HL-60 (cell line): ENCODE data around the gene METTL21A.

Experiments used
- DNase-seq, 2 experiments: peaks; one replicate each; pipeline ENCODE4 v3.0.0-alpha.2; 2010 to 2020; ENCODE audit warnings: low read depth in 1 of 2, low spot score in 1 of 2
- H3K27ac ChIP-seq: fragments of 250-450 bp; sonication (Bioruptor Pico); replicated peaks from 2 replicates; pipeline ENCODE4 v1.5.1; 2020; ENCODE audit warnings: mild to moderate bottlenecking, moderate library complexity
- H3K27me3 ChIP-seq: fragments of 250-450 bp; sonication (Bioruptor Pico); 2 replicates; pipeline ENCODE4 v1.5.1; 2021; ENCODE audit warnings: mild to moderate bottlenecking, moderate library complexity; ENCODE audit not compliant: insufficient read depth, poor library complexity, severe bottlenecking
- H3K4me3 ChIP-seq: replicated peaks from 2 replicates; pipeline ENCODE4 v1.5.1; 2011; ENCODE audit warnings: mild to moderate bottlenecking, control low read depth, low read length; ENCODE audit not compliant: insufficient read depth
- GABPA ChIP-seq: IDR thresholded peaks from 2 replicates; pipeline ENCODE4 v1.6.1; 2012; ENCODE audit warnings: low read depth
- POLR2AphosphoS5 ChIP-seq: IDR thresholded peaks from 2 replicates; pipeline ENCODE4 v1.6.1; 2012; ENCODE audit warnings: low read depth
- SPI1 ChIP-seq: IDR thresholded peaks from 2 replicates; pipeline ENCODE4 v1.6.1; 2012; ENCODE audit warnings: low read depth, mild to moderate bottlenecking, borderline replicate concordance
- TF ChIP-seq, protein P1 (sequence below): IDR thresholded peaks from 2 replicates; pipeline ENCODE4 v1.6.1; 2012; ENCODE audit warnings: low read depth; ENCODE audit not compliant: insufficient replicate concordance
- TF ChIP-seq, protein P2 (sequence below): IDR thresholded peaks from one replicate; pipeline ENCODE4 v1.5.1; 2011; ENCODE audit warnings: low read length, control low read depth, inconsistent platforms; ENCODE audit not compliant: insufficient read depth

METTL21A gene

DNA sequence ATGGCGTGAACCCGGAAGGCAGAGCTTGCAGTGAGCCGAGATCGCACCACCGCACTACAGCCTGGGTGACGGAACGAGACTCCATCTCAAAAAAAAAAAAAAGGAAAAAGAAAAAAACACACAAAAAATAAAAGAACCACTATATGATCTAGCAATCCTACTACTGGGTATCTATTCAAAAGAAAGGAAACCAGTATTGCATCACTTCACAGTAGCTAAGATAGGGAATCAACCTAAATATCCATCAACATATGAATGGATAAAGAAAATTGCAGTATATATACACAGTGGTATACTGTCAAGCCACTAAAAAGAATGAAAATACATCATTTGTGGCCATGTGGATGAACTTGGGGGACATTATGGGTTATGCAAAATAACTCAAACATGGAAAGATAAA is 37.9 kb downstream of the METTL21A start:
- Histone ChIP-seq H3K27ac (no peak overlapping the region), H3K27me3 (no peaks in the 10 kb centered on the region), H3K4me3 (no peak overlapping the region)
- no peak for TF ChIP-seq SPI1
- TF ChIP-seq POLR2AphosphoS5, result no peak
- DNase-seq, result no peak

DNA sequence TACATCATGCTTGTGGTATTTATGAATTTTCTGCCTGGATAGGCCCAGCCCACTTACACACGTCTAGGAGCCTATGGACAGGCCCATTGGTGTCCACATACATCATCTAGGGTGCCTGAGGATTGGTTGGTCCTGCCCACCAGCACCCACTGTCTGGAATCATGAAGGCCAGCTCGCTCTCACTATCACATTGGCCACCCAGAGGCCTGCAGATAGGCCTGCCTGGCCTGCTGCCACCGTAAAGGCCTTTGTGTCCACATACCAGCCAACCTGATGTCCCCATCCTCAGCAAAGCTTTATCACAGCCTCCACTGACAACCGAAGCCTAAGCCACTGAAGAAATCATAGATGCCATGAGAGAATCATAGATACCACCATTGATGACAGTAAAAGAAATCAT is 40.2 kb downstream of the METTL21A start:
- H3K27ac ChIP-seq, result no peak overlapping the region
- H3K27me3 ChIP-seq, result no peaks in the 10 kb centered on the region
- TF ChIP-seq, protein P1, sequence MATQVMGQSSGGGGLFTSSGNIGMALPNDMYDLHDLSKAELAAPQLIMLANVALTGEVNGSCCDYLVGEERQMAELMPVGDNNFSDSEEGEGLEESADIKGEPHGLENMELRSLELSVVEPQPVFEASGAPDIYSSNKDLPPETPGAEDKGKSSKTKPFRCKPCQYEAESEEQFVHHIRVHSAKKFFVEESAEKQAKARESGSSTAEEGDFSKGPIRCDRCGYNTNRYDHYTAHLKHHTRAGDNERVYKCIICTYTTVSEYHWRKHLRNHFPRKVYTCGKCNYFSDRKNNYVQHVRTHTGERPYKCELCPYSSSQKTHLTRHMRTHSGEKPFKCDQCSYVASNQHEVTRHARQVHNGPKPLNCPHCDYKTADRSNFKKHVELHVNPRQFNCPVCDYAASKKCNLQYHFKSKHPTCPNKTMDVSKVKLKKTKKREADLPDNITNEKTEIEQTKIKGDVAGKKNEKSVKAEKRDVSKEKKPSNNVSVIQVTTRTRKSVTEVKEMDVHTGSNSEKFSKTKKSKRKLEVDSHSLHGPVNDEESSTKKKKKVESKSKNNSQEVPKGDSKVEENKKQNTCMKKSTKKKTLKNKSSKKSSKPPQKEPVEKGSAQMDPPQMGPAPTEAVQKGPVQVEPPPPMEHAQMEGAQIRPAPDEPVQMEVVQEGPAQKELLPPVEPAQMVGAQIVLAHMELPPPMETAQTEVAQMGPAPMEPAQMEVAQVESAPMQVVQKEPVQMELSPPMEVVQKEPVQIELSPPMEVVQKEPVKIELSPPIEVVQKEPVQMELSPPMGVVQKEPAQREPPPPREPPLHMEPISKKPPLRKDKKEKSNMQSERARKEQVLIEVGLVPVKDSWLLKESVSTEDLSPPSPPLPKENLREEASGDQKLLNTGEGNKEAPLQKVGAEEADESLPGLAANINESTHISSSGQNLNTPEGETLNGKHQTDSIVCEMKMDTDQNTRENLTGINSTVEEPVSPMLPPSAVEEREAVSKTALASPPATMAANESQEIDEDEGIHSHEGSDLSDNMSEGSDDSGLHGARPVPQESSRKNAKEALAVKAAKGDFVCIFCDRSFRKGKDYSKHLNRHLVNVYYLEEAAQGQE, result no peak
- TF ChIP-seq POLR2AphosphoS5, result no peak
- TF ChIP-seq, protein P2, sequence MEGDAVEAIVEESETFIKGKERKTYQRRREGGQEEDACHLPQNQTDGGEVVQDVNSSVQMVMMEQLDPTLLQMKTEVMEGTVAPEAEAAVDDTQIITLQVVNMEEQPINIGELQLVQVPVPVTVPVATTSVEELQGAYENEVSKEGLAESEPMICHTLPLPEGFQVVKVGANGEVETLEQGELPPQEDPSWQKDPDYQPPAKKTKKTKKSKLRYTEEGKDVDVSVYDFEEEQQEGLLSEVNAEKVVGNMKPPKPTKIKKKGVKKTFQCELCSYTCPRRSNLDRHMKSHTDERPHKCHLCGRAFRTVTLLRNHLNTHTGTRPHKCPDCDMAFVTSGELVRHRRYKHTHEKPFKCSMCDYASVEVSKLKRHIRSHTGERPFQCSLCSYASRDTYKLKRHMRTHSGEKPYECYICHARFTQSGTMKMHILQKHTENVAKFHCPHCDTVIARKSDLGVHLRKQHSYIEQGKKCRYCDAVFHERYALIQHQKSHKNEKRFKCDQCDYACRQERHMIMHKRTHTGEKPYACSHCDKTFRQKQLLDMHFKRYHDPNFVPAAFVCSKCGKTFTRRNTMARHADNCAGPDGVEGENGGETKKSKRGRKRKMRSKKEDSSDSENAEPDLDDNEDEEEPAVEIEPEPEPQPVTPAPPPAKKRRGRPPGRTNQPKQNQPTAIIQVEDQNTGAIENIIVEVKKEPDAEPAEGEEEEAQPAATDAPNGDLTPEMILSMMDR, result no peak
- TF ChIP-seq GABPA, result no peak
- TF ChIP-seq SPI1, result no peak
- no peak for DNase-seq
- no peak overlapping the region for H3K4me3 ChIP-seq

DNA sequence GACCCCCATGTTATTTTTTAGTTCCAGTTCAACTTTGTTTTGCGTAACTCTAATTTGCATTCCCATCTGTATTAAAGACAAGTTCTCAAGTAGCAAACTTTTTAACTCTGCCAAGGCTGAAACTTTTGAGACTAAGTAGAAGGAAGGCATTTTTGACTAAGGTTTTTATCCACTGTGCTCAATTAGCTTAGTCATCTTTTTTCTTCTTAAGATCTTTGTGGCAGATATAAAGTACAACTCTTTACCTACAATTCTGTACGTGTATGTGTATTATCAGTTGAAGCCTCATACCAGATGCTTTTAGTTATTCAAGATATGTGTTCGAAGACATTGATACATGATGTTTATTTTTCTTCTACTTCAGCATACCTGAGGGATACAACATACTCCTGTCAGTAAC is 53.8 kb downstream of the METTL21A start:
- no peak for DNase-seq
- Histone ChIP-seq H3K4me3 (no peak overlapping the region), H3K27me3 (no peaks in the 10 kb centered on the region), H3K27ac (no peak overlapping the region)
- TF ChIP-seq SPI1 (no peak), GABPA (no peak), POLR2AphosphoS5 (no peak)
- TF ChIP-seq, protein P2, result no peak
- TF ChIP-seq, protein P1, result no peak

DNA sequence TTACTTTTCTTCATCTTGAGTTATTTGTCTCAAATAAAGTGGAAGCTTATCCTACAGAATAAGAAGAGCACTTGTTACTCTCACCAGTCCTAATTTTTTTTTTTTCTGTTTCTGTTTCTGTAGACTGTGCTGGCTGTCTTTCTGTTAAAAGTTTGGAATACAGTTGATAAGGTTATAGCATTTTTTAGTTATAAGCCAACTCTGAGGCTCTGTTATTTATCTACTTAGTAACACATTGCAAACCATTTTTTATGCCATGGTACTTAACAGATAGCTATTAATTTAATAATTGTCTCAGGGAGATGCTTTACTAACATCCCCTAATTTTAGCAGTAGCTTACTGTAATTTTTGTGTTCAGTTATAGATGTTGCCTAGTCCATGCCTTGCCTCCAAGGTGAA is 57.5 kb downstream of the METTL21A start:
- TF ChIP-seq POLR2AphosphoS5 (no peak), SPI1 (no peak), GABPA (no peak)
- TF ChIP-seq, protein P1, result no peak
- TF ChIP-seq, protein P2, result no peak
- Histone ChIP-seq H3K27me3 (no peaks in the 10 kb centered on the region), H3K4me3 (no peak overlapping the region), H3K27ac (no peak overlapping the region)
- no peak for DNase-seq
